ENCODE results near the gene SRBD1.

SRBD1 gene

GRCh38 chr2:45626387-45627221 is 15.5 kb upstream of the SRBD1 start:
- ATAC-seq (replicated peaks; ENCODE audit: extremely low read depth, poor library complexity, severe bottlenecking) (no peak), DNase-seq (ENCODE audit: low spot score in 2 of 2) (no peak)
- H3K9me3 Mint-ChIP-seq, result no peaks in the 10 kb centered on the region
- H3K27ac Mint-ChIP-seq (ENCODE audit: low read depth), result no peak overlapping the region
- H3K4me3 Mint-ChIP-seq, result no peak overlapping the region
- no peaks in the 10 kb centered on the region for H3K36me3 Mint-ChIP-seq (ENCODE audit: insufficient read depth)
- no peaks in the 10 kb centered on the region for H3K4me1 Mint-ChIP-seq
- H3K27me3 Mint-ChIP-seq, result peaks cover 72% of the 10 kb centered on the region

GRCh38 chr2:45625824-45626223 is 14.8 kb upstream of the SRBD1 start:
- Mint-ChIP-seq H3K9me3 (no peaks in the 10 kb centered on the region), H3K27ac (ENCODE audit: low read depth) (no peak overlapping the region), H3K36me3 (ENCODE audit: insufficient read depth) (no peaks in the 10 kb centered on the region), H3K27me3 (peaks cover 72% of the 10 kb centered on the region), H3K4me3 (no peak overlapping the region), H3K4me1 (no peaks in the 10 kb centered on the region)
- ATAC-seq (replicated peaks; ENCODE audit: extremely low read depth, poor library complexity, severe bottlenecking) (no peak), DNase-seq (ENCODE audit: low spot score in 2 of 2) (no peak)

DNA sequence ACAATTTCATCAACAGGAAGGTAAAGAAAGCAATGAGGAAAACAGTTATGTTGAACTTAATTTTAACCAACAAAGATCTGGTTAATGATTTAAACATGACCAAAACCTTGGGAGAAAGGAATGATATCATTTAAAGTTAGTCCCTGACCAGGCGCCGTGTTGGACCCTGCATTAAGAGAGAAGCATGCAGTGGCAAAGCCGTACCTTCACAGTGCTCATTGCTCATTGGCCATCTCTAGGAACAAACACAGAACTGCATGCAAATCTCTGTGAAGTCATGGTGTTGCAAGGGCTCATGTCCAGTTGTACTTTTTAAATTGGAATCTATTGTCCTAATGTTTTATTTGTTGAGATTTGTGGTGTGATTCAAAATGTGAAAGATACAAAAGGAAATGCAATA is 12.0 kb upstream of the SRBD1 start:
- no peaks in the 10 kb centered on the region for H3K36me3 Mint-ChIP-seq (ENCODE audit: insufficient read depth)
- DNase-seq (ENCODE audit: low spot score in 2 of 2), result no peak
- no peak overlapping the region for H3K27ac Mint-ChIP-seq (ENCODE audit: low read depth)
- no peaks in the 10 kb centered on the region for H3K4me1 Mint-ChIP-seq
- no peak for ATAC-seq (replicated peaks; ENCODE audit: extremely low read depth, poor library complexity, severe bottlenecking)
- H3K27me3 Mint-ChIP-seq, result peaks cover 69% of the 10 kb centered on the region
- no peaks in the 10 kb centered on the region for H3K9me3 Mint-ChIP-seq
- H3K4me3 Mint-ChIP-seq, result no peak overlapping the region

- no peaks in the 10 kb centered on the region for H3K36me3 Mint-ChIP-seq (ENCODE audit: insufficient read depth)
- H3K4me1 Mint-ChIP-seq, result no peaks in the 10 kb centered on the region
- H3K27me3 Mint-ChIP-seq, result peaks cover 69% of the 10 kb centered on the region
- DNase-seq (ENCODE audit: low spot score in 2 of 2) (no peak), ATAC-seq (replicated peaks; ENCODE audit: extremely low read depth, poor library complexity, severe bottlenecking) (no peak)
- no peaks in the 10 kb centered on the region for H3K9me3 Mint-ChIP-seq
- no peak overlapping the region for H3K27ac Mint-ChIP-seq (ENCODE audit: low read depth)
- H3K4me3 Mint-ChIP-seq, result no peak overlapping the region
Measured at GRCh38 chr2:45622336-45623075, 11.4 kb upstream of the SRBD1 start.

DNA sequence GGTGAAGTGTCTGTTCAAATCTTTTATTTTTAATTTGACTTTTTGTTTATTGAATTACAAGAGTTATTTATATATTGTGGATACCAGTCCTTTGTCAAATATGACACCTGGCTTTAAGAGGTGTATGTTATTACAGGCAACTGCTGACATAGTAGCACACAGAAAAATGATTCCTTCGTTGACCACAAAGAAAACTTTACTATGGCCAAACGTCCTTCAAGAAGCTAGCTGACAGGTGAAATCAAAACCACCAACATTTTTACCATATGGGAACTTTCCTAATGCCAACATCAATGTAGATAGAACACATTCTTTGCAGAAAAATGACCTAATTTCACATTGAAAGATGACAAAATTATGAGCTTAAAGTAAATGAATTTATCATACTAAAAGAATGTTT is 6.4 kb upstream of the SRBD1 start:
- ATAC-seq (replicated peaks; ENCODE audit: extremely low read depth, poor library complexity, severe bottlenecking), result no peak
- Mint-ChIP-seq H3K27me3 (peaks cover 27% of the 10 kb centered on the region), H3K9me3 (no peaks in the 10 kb centered on the region), H3K4me1 (no peaks in the 10 kb centered on the region), H3K4me3 (no peak overlapping the region), H3K27ac (ENCODE audit: low read depth) (no peak overlapping the region), H3K36me3 (ENCODE audit: insufficient read depth) (no peaks in the 10 kb centered on the region)
- DNase-seq (ENCODE audit: low spot score in 2 of 2), result no peak

DNA sequence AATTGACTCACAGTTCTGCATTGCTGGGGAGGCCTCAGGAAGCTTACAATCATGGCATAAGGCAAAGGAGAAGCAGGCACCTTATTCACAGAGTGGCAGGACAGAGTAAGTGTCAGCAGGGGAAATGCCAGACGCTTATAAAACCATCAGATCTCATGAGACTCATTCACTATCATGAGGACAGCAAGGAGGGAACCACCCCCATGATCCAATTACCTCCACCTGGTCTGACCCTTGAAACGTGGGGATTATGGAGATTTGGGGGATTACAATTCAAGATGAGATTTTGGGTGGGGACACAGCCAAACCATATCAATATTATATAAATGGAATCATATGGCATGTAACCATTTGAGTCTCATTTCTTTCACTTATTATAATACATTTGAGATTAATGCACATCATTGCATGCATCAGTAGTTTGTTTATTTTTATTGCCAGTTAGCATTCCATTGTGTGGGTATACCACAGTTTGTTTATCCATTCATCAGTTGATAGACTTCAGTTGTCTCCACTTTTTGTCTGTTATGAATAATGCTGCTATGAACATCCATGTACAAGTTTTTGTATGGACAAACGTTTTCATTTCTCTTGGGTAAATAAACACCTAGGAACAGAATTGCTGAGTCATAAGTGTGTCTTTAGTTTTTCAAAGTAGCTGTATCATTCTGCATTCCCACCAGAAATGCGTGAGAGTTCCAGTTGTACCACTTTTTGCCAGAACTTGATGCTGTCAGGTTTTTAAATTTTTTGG is 5.8 kb upstream of the SRBD1 start:
- no peaks in the 10 kb centered on the region for H3K36me3 Mint-ChIP-seq (ENCODE audit: insufficient read depth)
- H3K27ac Mint-ChIP-seq (ENCODE audit: low read depth), result no peak overlapping the region
- peaks cover 26% of the 10 kb centered on the region for H3K27me3 Mint-ChIP-seq
- DNase-seq (ENCODE audit: low spot score in 2 of 2) (no peak), ATAC-seq (replicated peaks; ENCODE audit: extremely low read depth, poor library complexity, severe bottlenecking) (no peak)
- no peaks in the 10 kb centered on the region for H3K4me1 Mint-ChIP-seq
- H3K9me3 Mint-ChIP-seq, result no peaks in the 10 kb centered on the region
- H3K4me3 Mint-ChIP-seq, result no peak overlapping the region

DNA sequence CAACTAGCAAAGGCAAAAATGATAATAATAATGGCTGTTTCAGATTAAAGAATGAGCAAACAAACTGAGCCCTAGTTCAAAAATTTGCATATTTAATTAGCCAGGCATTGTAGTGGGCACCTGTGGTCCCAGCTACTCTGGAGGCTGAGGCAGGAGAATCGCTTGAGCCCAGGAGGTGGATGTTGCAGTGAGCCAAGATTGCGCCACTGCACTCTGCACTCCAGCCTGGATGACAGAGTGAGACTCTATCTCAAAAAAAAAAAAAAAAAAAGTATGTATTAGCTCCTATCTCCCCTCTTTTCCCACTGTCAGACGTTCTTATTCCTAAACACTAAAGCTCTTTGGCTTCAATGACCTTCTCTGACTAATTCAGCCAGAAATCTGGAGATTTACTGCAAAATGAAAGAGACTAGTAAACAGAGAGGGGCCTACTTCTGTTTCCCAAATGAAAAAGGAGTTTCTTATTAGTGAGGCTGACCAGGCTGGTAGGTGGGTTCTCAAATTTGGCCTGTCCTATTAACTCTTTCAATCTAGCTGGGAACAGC is 3.9 kb upstream of the SRBD1 start:
- Mint-ChIP-seq H3K4me3 (no peak overlapping the region), H3K27ac (ENCODE audit: low read depth) (no peak overlapping the region), H3K36me3 (ENCODE audit: insufficient read depth) (peaks cover 7% of the 10 kb centered on the region), H3K4me1 (peaks cover 10% of the 10 kb centered on the region), H3K27me3 (peaks cover 8% of the 10 kb centered on the region), H3K9me3 (no peaks in the 10 kb centered on the region)
- DNase-seq (ENCODE audit: low spot score in 2 of 2), result no peak
- ATAC-seq (replicated peaks; ENCODE audit: extremely low read depth, poor library complexity, severe bottlenecking), result no peak

DNA sequence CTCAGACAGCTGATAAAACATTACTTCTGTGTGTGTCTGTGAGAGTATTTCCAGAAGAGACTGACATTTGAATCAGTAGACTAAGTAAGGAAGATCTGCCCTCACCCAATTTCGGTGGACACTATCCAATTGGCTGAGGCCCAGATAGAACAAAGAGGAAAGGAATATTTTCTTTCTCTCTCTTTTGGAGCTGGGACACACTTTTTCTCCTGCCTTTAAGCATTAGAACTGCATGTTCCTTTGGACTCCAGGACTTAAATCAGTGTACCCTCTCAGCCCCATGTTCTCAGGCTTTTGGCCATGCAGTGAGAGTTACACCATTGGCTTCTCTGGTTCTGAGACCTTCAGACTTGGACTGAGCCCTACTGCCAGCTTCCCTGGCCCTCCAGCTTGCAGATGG is 3.3 kb upstream of the SRBD1 start:
- Mint-ChIP-seq H3K9me3 (no peaks in the 10 kb centered on the region), H3K36me3 (ENCODE audit: insufficient read depth) (peaks cover 7% of the 10 kb centered on the region), H3K4me1 (peaks cover 16% of the 10 kb centered on the region), H3K27ac (ENCODE audit: low read depth) (no peak overlapping the region), H3K4me3 (no peak overlapping the region), H3K27me3 (peaks cover 1% of the 10 kb centered on the region)
- ATAC-seq (replicated peaks; ENCODE audit: extremely low read depth, poor library complexity, severe bottlenecking), result no peak
- no peak for DNase-seq (ENCODE audit: low spot score in 2 of 2)

GRCh38 chr2:45612731-45613130 is 1.7 kb upstream of the SRBD1 start:
- H3K36me3 Mint-ChIP-seq (ENCODE audit: insufficient read depth), result peaks cover 7% of the 10 kb centered on the region
- H3K27me3 Mint-ChIP-seq, result no peaks in the 10 kb centered on the region
- H3K4me1 Mint-ChIP-seq, result peaks cover 26% of the 10 kb centered on the region
- ATAC-seq (replicated peaks; ENCODE audit: extremely low read depth, poor library complexity, severe bottlenecking), result no peak
- no peaks in the 10 kb centered on the region for H3K9me3 Mint-ChIP-seq
- no peak for DNase-seq (ENCODE audit: low spot score in 2 of 2)
- no peak overlapping the region for H3K27ac Mint-ChIP-seq (ENCODE audit: low read depth)
- no peak overlapping the region for H3K4me3 Mint-ChIP-seq

GRCh38 chr2:45612285-45612684 is 1.2 kb upstream of the SRBD1 start:
- Mint-ChIP-seq H3K4me1 (peaks cover 26% of the 10 kb centered on the region), H3K27ac (ENCODE audit: low read depth) (no peak overlapping the region), H3K27me3 (no peaks in the 10 kb centered on the region), H3K36me3 (ENCODE audit: insufficient read depth) (peaks cover 7% of the 10 kb centered on the region), H3K9me3 (no peaks in the 10 kb centered on the region), H3K4me3 (peak overlapping the region; percentile 93)
- ATAC-seq (replicated peaks; ENCODE audit: extremely low read depth, poor library complexity, severe bottlenecking) (no peak), DNase-seq (ENCODE audit: low spot score in 2 of 2) (no peak)

DNA sequence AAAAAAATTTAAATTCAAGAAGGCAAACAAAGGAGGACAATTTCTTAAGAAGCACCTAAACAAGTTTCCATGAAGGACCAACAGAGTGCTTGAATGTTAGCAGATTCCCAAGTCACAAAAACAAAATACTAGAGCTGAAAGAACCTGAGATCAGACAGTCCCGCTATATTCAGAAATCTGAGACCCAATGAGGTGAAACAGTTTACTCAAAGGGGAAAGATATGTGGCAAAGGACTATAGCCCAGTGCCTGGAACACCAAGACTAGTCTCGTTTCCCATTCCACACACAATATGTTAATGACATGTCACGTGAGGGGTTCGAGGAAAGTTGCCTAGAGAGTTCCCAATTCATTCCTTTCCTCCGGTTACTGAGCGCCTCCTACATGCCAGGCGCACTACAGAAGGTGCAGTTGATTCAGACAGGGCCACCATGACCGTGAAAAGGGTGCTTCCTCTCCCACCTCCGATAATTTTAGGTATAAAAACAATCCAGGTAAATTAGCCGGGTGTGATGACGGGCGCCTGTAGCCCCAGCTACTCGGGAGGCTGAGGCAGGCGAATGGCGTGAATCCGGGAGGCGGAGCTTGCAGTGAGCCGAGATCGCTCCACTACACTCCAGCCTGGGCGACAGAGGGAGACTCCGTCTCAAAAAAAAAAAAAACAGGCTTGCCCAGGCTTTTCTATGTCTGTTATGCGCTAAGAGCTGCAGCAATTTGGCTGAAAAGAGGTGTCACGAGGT is 617 bp downstream of the SRBD1 start:
- H3K4me3 Mint-ChIP-seq, result peak overlapping the region; percentile 93
- DNase-seq (ENCODE audit: low spot score in 2 of 2), result peak in 1 of 2 donors; percentile 23
- peak overlapping the region; percentile 91 for H3K27ac Mint-ChIP-seq (ENCODE audit: low read depth)
- ATAC-seq (replicated peaks; ENCODE audit: extremely low read depth, poor library complexity, severe bottlenecking), result peak; percentile 71
- H3K36me3 Mint-ChIP-seq (ENCODE audit: insufficient read depth), result peaks cover 8% of the 10 kb centered on the region
- H3K9me3 Mint-ChIP-seq, result no peaks in the 10 kb centered on the region
- no peaks in the 10 kb centered on the region for H3K27me3 Mint-ChIP-seq
- H3K4me1 Mint-ChIP-seq, result peaks cover 26% of the 10 kb centered on the region

DNA sequence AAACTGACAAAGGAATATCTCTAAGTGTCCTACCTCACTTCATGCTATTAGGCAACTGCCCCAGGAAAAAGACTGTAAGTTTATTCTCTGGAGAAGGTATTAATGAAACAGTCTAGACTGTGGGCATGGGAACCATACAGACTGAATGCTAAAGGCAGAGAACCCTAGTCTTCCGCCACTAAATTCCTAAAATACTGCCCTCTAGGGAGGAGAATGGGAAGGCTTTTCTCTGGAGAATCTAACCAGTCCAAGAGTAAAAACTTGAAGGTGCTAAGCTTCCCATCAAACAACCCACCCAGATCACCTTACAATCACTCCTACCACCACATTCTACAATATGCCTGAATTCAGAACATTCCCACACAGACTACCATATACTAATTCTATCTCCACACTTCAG is 3.4 kb downstream of the SRBD1 start:
- Mint-ChIP-seq H3K4me3 (no peak overlapping the region), H3K9me3 (no peaks in the 10 kb centered on the region)
- no peak for ATAC-seq (replicated peaks; ENCODE audit: extremely low read depth, poor library complexity, severe bottlenecking)

More for the DNA sequence above, 3.4 kb downstream of the SRBD1 start:
- Mint-ChIP-seq H3K4me1 (peaks cover 26% of the 10 kb centered on the region), H3K27me3 (no peaks in the 10 kb centered on the region), H3K27ac (ENCODE audit: low read depth) (no peak overlapping the region), H3K36me3 (ENCODE audit: insufficient read depth) (peaks cover 11% of the 10 kb centered on the region)
- no peak for DNase-seq (ENCODE audit: low spot score in 2 of 2)
